ENCODE data around the gene NKPD1. TPM values are rescaled to one million over a fixed set of nuclear protein-coding genes. Genes with fewer than 3 reads are reported as not detected.

Gene NKPD1
- total RNA-seq, 4 donors from 2014 or later: 42.0 to 100 (median 51.4) TPM

DNA sequence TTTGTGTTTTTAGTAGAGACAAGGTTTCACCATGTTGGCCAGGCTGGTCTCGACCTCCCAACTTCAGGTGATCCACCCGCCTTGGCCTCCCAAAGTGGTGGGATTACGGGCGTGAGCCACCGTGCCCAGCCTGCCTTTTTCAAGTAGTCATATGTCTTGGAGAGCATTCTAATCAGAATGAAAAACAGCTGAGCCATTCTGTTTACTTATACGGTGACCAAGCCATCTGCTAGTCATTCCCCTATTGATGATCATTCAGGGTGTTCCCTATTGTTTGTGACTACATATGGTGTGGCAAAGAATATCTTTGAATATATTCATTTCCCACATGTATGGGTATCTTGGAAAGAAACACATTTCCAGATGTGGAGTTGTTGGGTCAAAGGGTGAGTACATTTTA lies 35.0 kb upstream of the NKPD1 start:
- whole genome bisulfite sequencing, 2 donors: 53 to 79% methylated on average over 6 of the region's 6 CpGs
- DNase-seq (ENCODE audit: low spot score in 2 of 2): no peak
- no peak for TF ChIP-seq CTCF (IDR thresholded peaks at IDR 0.05)
- no peak for TF ChIP-seq POLR2A (IDR thresholded peaks at IDR 0.05)
- intact Hi-C loops (cut with DNase I; ENCODE audit: low total_unique reads): loop anchor here (10.0 kb wide), 1 partner anchor 49 kb away; the partner anchor contains the start of gene EXOC3L2
- H3K4me3 ChIP-seq (ENCODE audit: low read depth, poor library complexity, severe bottlenecking): no peak overlapping the region

DNA sequence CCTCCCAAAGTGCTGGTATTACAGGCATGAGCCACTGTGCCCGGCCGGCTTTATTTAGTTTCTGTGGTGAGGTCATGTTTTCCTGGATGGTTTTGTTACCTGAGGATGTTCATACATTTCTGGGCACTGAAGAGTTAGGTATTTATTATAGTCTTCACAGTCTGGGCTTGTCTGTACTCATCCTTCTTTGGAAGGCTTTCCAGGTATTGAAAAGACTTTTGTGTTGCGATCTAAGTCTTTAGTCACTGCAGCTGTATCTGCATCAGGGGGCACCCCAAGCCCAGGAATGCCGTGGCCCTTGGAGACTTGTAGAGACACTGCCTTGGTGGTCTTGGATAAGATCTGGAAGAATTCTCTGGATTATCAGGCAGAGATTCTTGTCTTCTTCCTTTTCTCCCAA lies 30.6 kb upstream of the NKPD1 start:
- 56 to 60% methylated on average over 4 of the region's 4 CpGs for WGBS, 2 donors
- TF ChIP-seq CTCF (IDR thresholded peaks at IDR 0.05) (no peak), POLR2A (IDR thresholded peaks at IDR 0.05) (no peak)
- intact Hi-C loops (cut with DNase I; ENCODE audit: low total_unique reads): loop anchor here (10.0 kb wide), 1 partner anchor 53 kb away; the partner anchor contains the start of gene EXOC3L2

DNA sequence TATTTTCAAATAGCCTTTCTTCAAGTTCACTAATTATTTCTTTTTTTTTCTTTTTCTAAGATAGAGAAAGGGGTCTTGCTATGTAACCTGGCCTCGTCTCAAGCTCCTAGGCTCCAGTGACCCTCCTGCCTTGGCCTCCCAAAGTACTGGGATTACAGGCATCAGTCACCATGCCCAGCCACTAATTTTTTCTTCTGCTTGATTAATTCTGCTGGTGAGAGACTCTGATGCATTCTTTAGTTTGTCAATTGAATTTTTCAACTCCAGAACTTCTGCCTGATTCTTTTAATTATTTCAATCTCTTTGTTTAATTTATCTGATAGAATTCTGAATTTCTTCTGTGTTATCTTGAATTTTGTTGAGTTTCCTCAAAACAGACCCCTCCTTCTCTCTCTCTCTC lies 29.2 kb upstream of the NKPD1 start:
- intact Hi-C loops (cut with DNase I; ENCODE audit: low total_unique reads): loop anchor here (10.0 kb wide), 1 partner anchor 55 kb away; the partner anchor contains the start of gene EXOC3L2
- H3K4me3 ChIP-seq (ENCODE audit: low read depth, poor library complexity, severe bottlenecking): no peak overlapping the region
- WGBS, 2 donors: 94 to 97% methylated on average over 1 of the region's 1 CpG
- no peak for TF ChIP-seq POLR2A (IDR thresholded peaks at IDR 0.05)
- no peak for TF ChIP-seq CTCF (IDR thresholded peaks at IDR 0.05)
- no peak for DNase-seq (ENCODE audit: low spot score in 2 of 2)

More for the DNA sequence above, 30.6 kb upstream of the NKPD1 start:
- DNase-seq (ENCODE audit: low spot score in 2 of 2): no peak
- H3K4me3 ChIP-seq (ENCODE audit: low read depth, poor library complexity, severe bottlenecking): no peak overlapping the region

DNA sequence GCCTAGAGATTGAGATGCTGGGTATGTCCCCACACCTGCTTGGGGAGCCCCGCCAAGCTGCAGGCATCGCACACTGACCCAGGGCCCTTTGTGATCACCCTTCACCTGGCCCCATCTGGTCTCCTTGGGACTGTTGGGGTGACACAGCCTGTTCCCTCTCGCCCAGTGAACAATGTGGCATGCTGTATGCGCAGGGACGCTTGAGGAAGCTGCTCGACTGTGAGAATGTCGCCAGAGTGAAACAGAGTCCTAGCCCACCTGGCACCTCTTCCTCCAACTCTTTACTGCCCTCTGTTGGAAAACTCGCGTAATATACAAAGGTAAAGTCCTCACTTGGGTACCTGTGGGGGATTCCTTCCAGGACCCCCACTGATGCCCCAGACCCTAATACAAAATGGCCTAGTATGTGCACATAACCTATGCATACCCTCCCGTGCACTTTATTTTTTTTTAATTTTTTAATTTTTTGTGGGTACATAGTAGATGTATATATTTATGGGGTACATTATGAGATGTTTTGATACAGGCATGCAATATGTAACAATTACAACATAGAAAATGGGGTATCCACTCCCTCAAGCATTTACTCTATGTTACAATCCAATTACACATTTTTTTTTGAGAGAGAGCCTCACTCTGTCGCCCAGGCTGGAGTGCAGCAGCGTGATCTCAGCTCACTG lies 26.8 kb upstream of the NKPD1 start:
- intact Hi-C loops (cut with DNase I; ENCODE audit: low total_unique reads): no loop called here
- DNase-seq (ENCODE audit: low spot score in 2 of 2): no peak
- TF ChIP-seq CTCF (IDR thresholded peaks at IDR 0.05) (no peak), POLR2A (IDR thresholded peaks at IDR 0.05) (no peak)
- WGBS, 2 donors: 55 to 57% methylated on average over 12 of the region's 12 CpGs
- no peak overlapping the region for H3K4me3 ChIP-seq (ENCODE audit: low read depth, poor library complexity, severe bottlenecking)

- TF ChIP-seq CTCF (IDR thresholded peaks at IDR 0.05): no peak
- no peak for TF ChIP-seq POLR2A (IDR thresholded peaks at IDR 0.05)
- DNase-seq (ENCODE audit: low spot score in 2 of 2): no peak
- 89 to 92% methylated on average over 12 of the region's 12 CpGs for WGBS, 2 donors
- intact Hi-C loops (cut with DNase I; ENCODE audit: low total_unique reads): no loop called here
- no peak overlapping the region for H3K4me3 ChIP-seq (ENCODE audit: low read depth, poor library complexity, severe bottlenecking)
Observed at GRCh38 chr19:45186509-45187334, 25.9 kb upstream of the NKPD1 start.

Data from lower leg skin (tissue), 4 donors.